Body of pancreas (tissue), 4 donors: ENCODE data around the gene PSAPL1.

ENCODE experiments used
- CTCF ChIP-seq, 7 experiments: fragments of 450-650 bp in 4 of 7; fragments of 200-600 bp in 3 of 7; sonication (generic) in 3 of 7; IDR thresholded peaks; one replicate each; pipeline ENCODE4 v1.5.1; 2016 to 2019; ENCODE audit warnings: antibody characterized with exemption in 7 of 7
- POLR2A ChIP-seq, 3 donors: fragments of 450-650 bp; IDR thresholded peaks; one replicate each; pipeline ENCODE4 v1.6.1; 2016; ENCODE audit warnings: antibody characterized with exemption in 3 of 3, mild to moderate bottlenecking in 2 of 3

- TF ChIP-seq CTCF (IDR thresholded peaks at IDR 0.05) (no peak), POLR2A (IDR thresholded peaks at IDR 0.05) (no peak)
These were observed 38.4 kb upstream of the PSAPL1 start for GRCh38 chr4:7473081-7473480.
